HEK293 (cell line): ENCODE data around the gene HRAS.

Source experiments
- BCL11A ChIP-seq: fragments of 450-650 bp; formaldehyde crosslinking; IDR thresholded peaks from 2 replicates; pipeline ENCODE4 v1.5.1; 2016; ENCODE audit warnings: low read depth, missing biosample characterization, missing genetic modification characterization
- EGR2 ChIP-seq: fragments of 450-650 bp; formaldehyde crosslinking; IDR thresholded peaks from 2 replicates; pipeline ENCODE4 v1.5.1; 2016; ENCODE audit warnings: low read depth, missing biosample characterization, missing genetic modification characterization
- GLIS2 ChIP-seq: fragments of 450-650 bp; formaldehyde crosslinking; IDR thresholded peaks from 2 replicates; pipeline ENCODE4 v1.5.1; 2016; ENCODE audit warnings: missing biosample characterization, missing genetic modification characterization
- KLF16 ChIP-seq: fragments of 450-650 bp; formaldehyde crosslinking; IDR thresholded peaks from 2 replicates; pipeline ENCODE4 v1.5.1; 2017; ENCODE audit warnings: missing biosample characterization, missing genetic modification characterization
- KLF17 ChIP-seq: fragments of 450-650 bp; formaldehyde crosslinking; IDR thresholded peaks from 2 replicates; pipeline ENCODE4 v1.5.1; 2016; ENCODE audit warnings: missing biosample characterization, missing genetic modification characterization
- KLF8 ChIP-seq: fragments of 450-650 bp; formaldehyde crosslinking; IDR thresholded peaks from 2 replicates; pipeline ENCODE4 v1.5.1; 2016; ENCODE audit warnings: missing biosample characterization, missing genetic modification characterization
- OSR2 ChIP-seq: fragments of 450-650 bp; formaldehyde crosslinking; IDR thresholded peaks from 2 replicates; pipeline ENCODE4 v1.5.1; 2016; ENCODE audit warnings: missing biosample characterization, missing genetic modification characterization
- PATZ1 ChIP-seq: fragments of 450-650 bp; formaldehyde crosslinking; IDR thresholded peaks from 2 replicates; pipeline ENCODE4 v1.5.1; 2016; ENCODE audit warnings: missing biosample characterization, missing genetic modification characterization
- PBX3 ChIP-seq: sonication (generic); formaldehyde crosslinking; IDR thresholded peaks from 2 replicates; pipeline ENCODE4 v1.8.1; 2022; ENCODE audit warnings: mild to moderate bottlenecking, moderate library complexity, missing genetic modification reagents
- SP3 ChIP-seq: fragments of 450-650 bp; formaldehyde crosslinking; IDR thresholded peaks from 2 replicates; pipeline ENCODE4 v1.5.1; 2016; ENCODE audit warnings: missing biosample characterization, missing genetic modification characterization
- SP7 ChIP-seq: fragments of 450-650 bp; formaldehyde crosslinking; IDR thresholded peaks from 2 replicates; pipeline ENCODE4 v1.5.1; 2016; ENCODE audit warnings: missing biosample characterization, missing genetic modification characterization
- ZBTB26 ChIP-seq: fragments of 450-650 bp; formaldehyde crosslinking; optimal IDR thresholded peaks from 2 replicates; pipeline ENCODE3; 2016; ENCODE audit warnings: missing biosample characterization, mild to moderate bottlenecking, missing genetic modification characterization
- ZBTB7A ChIP-seq: fragments of 450-650 bp; formaldehyde crosslinking; IDR thresholded peaks from 2 replicates; pipeline ENCODE4 v1.5.1; 2016; ENCODE audit warnings: low read depth, missing biosample characterization, missing genetic modification characterization
- ZBTB8A ChIP-seq: fragments of 450-650 bp; formaldehyde crosslinking; IDR thresholded peaks from 2 replicates; pipeline ENCODE4 v1.5.1; 2016; ENCODE audit warnings: missing biosample characterization, missing genetic modification characterization
- ZNF138 ChIP-seq: fragments of 450-650 bp; formaldehyde crosslinking; IDR thresholded peaks from 2 replicates; pipeline ENCODE4 v1.5.1; 2016; ENCODE audit warnings: missing biosample characterization, missing genetic modification characterization, borderline replicate concordance
- ZNF211 ChIP-seq: fragments of 450-650 bp; formaldehyde crosslinking; IDR thresholded peaks from 2 replicates; pipeline ENCODE4 v1.5.1; 2016; ENCODE audit warnings: low read depth, missing biosample characterization, missing genetic modification characterization
- ZNF248 ChIP-seq: fragments of 450-650 bp; formaldehyde crosslinking; IDR thresholded peaks from 2 replicates; pipeline ENCODE4 v1.5.1; 2017; ENCODE audit warnings: missing biosample characterization, missing genetic modification characterization
- ZNF292 ChIP-seq: fragments of 450-650 bp; formaldehyde crosslinking; IDR thresholded peaks from 2 replicates; pipeline ENCODE4 v1.5.1; 2016; ENCODE audit warnings: low read depth, missing biosample characterization, missing genetic modification characterization, borderline replicate concordance
- ZNF302 ChIP-seq: fragments of 450-650 bp; formaldehyde crosslinking; IDR thresholded peaks from 2 replicates; pipeline ENCODE4 v1.5.1; 2016; ENCODE audit warnings: missing biosample characterization, missing genetic modification characterization, low read depth
- ZNF341 ChIP-seq: fragments of 450-650 bp; formaldehyde crosslinking; IDR thresholded peaks from 2 replicates; pipeline ENCODE4; 2016; ENCODE audit warnings: low read depth, missing biosample characterization, missing genetic modification characterization
- ZNF423 ChIP-seq: fragments of 450-650 bp; formaldehyde crosslinking; IDR thresholded peaks from 2 replicates; pipeline ENCODE4 v1.5.1; 2016; ENCODE audit warnings: missing biosample characterization, missing genetic modification characterization
- ZNF600 ChIP-seq: fragments of 450-650 bp; formaldehyde crosslinking; IDR thresholded peaks from 2 replicates; pipeline ENCODE4 v1.5.1; 2016; ENCODE audit warnings: missing biosample characterization, missing genetic modification characterization
- ZNF610 ChIP-seq: fragments of 450-650 bp; formaldehyde crosslinking; IDR thresholded peaks from 2 replicates; pipeline ENCODE4 v1.5.1; 2016; ENCODE audit warnings: missing biosample characterization, missing genetic modification characterization, borderline replicate concordance
- ZNF621 ChIP-seq: fragments of 450-650 bp; formaldehyde crosslinking; IDR thresholded peaks from 2 replicates; pipeline ENCODE4 v1.5.1; 2017; ENCODE audit warnings: missing biosample characterization, missing genetic modification characterization
- ZSCAN30 ChIP-seq: fragments of 450-650 bp; IDR thresholded peaks from 2 replicates; pipeline ENCODE4 v1.5.1; 2018; ENCODE audit warnings: missing biosample characterization, mild to moderate bottlenecking, missing genetic modification characterization, moderate library complexity

HRAS gene

GRCh38 chr11:560305-561147 is 25.1 kb upstream of the HRAS start, which contains the start of the genes LMNTD2 and RASSF7 (continued):
- TF ChIP-seq ZNF621 (tag by site-specific recombination): no peak
- peak; percentile 36; the same call in 1 of the 2 replicates for TF ChIP-seq ZNF600 (tag by site-specific recombination)
- 0 out of 2 replicates have a peak, but pooled peaks have one; percentile 22 for TF ChIP-seq ZNF610 (tag by site-specific recombination)
- TF ChIP-seq PATZ1 (tag by site-specific recombination): peak; percentile 88
- TF ChIP-seq KLF17: peak; percentile 55; the same call in 1 of the 2 replicates
- peak; percentile 52; the same call in 1 of the 2 replicates for TF ChIP-seq ZSCAN30
- TF ChIP-seq ZBTB8A (tag by site-specific recombination): peak; percentile 65
- TF ChIP-seq ZBTB7A: peak; percentile 48; the same call in 1 of the 2 replicates
- peak; percentile 87 for TF ChIP-seq GLIS2 (tag by site-specific recombination)
- no peak for TF ChIP-seq ZNF292 (tag by site-specific recombination)
- TF ChIP-seq ZNF248 (tag by site-specific recombination): no peak
- no peak for TF ChIP-seq ZNF211 (tag by site-specific recombination)
- peak; percentile 30; the same call in 1 of the 2 replicates for TF ChIP-seq SP7 (tag by site-specific recombination)
- peak; percentile 51 for TF ChIP-seq ZBTB26 (tag by site-specific recombination)
- TF ChIP-seq OSR2 (tag by site-specific recombination): peak; percentile 86
- no peak for TF ChIP-seq ZNF138 (tag by site-specific recombination)
- TF ChIP-seq PBX3 (CRISPR knock-in tag): 0 out of 2 replicates have a peak, but pooled peaks have one; percentile 29
- TF ChIP-seq SP3 (tag by site-specific recombination): peak; percentile 86
- TF ChIP-seq KLF16 (tag by site-specific recombination): 0 out of 2 replicates have a peak, but pooled peaks have one; percentile 34
- peak; percentile 25 for TF ChIP-seq ZNF341 (tag by site-specific recombination)
- TF ChIP-seq KLF8 (tag by site-specific recombination): peak; percentile 48; the same call in 1 of the 2 replicates
- TF ChIP-seq EGR2 (tag by site-specific recombination): peak; percentile 59; the same call in 1 of the 2 replicates
- TF ChIP-seq BCL11A (tag by site-specific recombination): 0 out of 2 replicates have a peak, but pooled peaks have one; percentile 63
- TF ChIP-seq ZNF302 (tag by site-specific recombination): no peak
- TF ChIP-seq ZNF423 (tag by site-specific recombination): no peak
- TF ChIP-seq, all 188 proteins: peak for 34
